GM20431 (cell line): ENCODE results near the gene DST.

Experiments
- in situ Hi-C: fragments of 300-500 bp; cut with MseI, MboI; formaldehyde crosslinking; loops from one replicate; pipeline ENCODE4 v1.15.0; 2020; ENCODE audit warnings: low sequenced_read_pairs; ENCODE audit not compliant: unreplicated experiment

The DST gene

GRCh38 chr6:56420296-56420695 lies 222.4 kb downstream of the DST start:
- in situ Hi-C loops = no loop called here

- in situ Hi-C loops = no loop called here
Measured at GRCh38 chr6:56419191-56419590, 223.5 kb downstream of the DST start.

- in situ Hi-C loops = no loop called here
Measured at GRCh38 chr6:56417823-56418222, 224.9 kb downstream of the DST start.

DNA sequence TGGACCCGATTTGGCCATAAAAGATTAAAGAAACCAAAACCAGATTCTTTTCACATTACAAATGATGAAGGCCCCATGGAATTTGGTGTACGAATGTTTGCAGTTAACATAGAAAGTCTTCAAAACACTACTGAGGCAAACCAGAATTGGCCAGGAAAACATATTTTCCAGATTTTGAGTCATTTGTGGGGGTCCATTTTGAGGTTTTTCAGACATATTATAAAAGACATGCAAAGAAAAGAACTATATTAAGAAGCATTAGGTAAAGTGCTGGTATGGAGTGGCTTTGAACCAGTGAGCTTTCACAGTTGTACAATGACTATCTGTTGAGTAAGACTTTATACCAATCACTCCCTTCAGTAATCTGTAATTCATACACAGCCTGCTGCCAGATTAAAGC lies 226.4 kb downstream of the DST start:
- in situ Hi-C loops = no loop called here

GRCh38 chr6:56408976-56409375 lies 233.7 kb downstream of the DST start:
- in situ Hi-C loops = no loop called here
